IMR-90 (cell line): ENCODE measurements around the gene COLEC11. TPM values are rescaled to one million over a fixed set of nuclear protein-coding genes. Genes with fewer than 3 reads are reported as not detected.

Source experiments
- ATAC-seq: fragments of 200-7000 bp; cut with Tn5 transposase; 2 replicates; pipeline ENCODE4 v1.9.1; 2020; ENCODE audit warnings: low read depth, mild to moderate bottlenecking, moderate library complexity
- BruUV-seq: library from RNA; stranded (reverse); fragments of 400-500 nt; replicated peaks from 2 replicates; lab custom pipeline; 2021; lab: Mats Ljungman, UMichigan
- CTCF ChIA-PET: fragments of 300-600 bp; formaldehyde crosslinking; extraction: SDS; loops from one replicate; lab custom pipeline; 2021; ENCODE audit warnings: antibody characterized with exemption; lab: Yijun Ruan, JAX
- POLR2A ChIA-PET: fragments of 300-600 bp; sonication (Branson Sonifier 250); formaldehyde crosslinking; loops from one replicate; lab custom pipeline; 2022; ENCODE audit warnings: antibody characterized with exemption; ENCODE audit not compliant: unreplicated experiment; lab: Charles Lee
- DNase-seq: peaks from one replicate; pipeline ENCODE4 v3.0.0; 2013
- H2AFZ ChIP-seq: replicated peaks from 2 replicates; pipeline ENCODE3; 2013; ENCODE audit warnings: low read length, mild to moderate bottlenecking; ENCODE audit not compliant: poor library complexity
- H2AK5ac ChIP-seq: 2 replicates; pipeline ENCODE4 v1.6.1; 2013; ENCODE audit warnings: low read depth, low read length, inconsistent platforms
- H2AK9ac ChIP-seq: replicated peaks from 2 replicates; pipeline ENCODE3; 2013; ENCODE audit warnings: mild to moderate bottlenecking, low read depth, low read length, moderate library complexity; ENCODE audit not compliant: poor library complexity
- H2BK120ac ChIP-seq: 2 replicates; pipeline ENCODE4 v1.6.1; 2013; ENCODE audit warnings: low read depth, low read length, inconsistent platforms
- H2BK15ac ChIP-seq: 3 replicates; pipeline ENCODE4 v1.6.1; 2013; ENCODE audit warnings: low read depth, low read length, inconsistent platforms
- H2BK20ac ChIP-seq: 2 replicates; pipeline ENCODE4 v1.6.1; 2013; ENCODE audit warnings: low read depth, mild to moderate bottlenecking, inconsistent platforms, low read length, moderate library complexity
- H2BK5ac ChIP-seq: 2 replicates; pipeline ENCODE4 v1.6.1; 2013; ENCODE audit warnings: mild to moderate bottlenecking, low read depth, low read length, inconsistent platforms; ENCODE audit not compliant: poor library complexity, severe bottlenecking
- H3K14ac ChIP-seq: replicated peaks from 2 replicates; pipeline ENCODE4 v1.6.1; 2013; ENCODE audit warnings: low read depth, low read length, inconsistent platforms
- H3K18ac ChIP-seq: 2 replicates; pipeline ENCODE4 v1.6.1; 2013; ENCODE audit warnings: low read depth, low read length, control low read depth
- H3K23ac ChIP-seq: 2 replicates; pipeline ENCODE4 v1.6.1; 2013; ENCODE audit warnings: low read depth, low read length, inconsistent platforms
- H3K27ac ChIP-seq: 2 replicates; pipeline ENCODE4 v1.5.1; 2013; ENCODE audit warnings: mild to moderate bottlenecking, control low read depth, low read length; ENCODE audit not compliant: insufficient read depth
- H3K27me3 ChIP-seq: 2 replicates; pipeline ENCODE4 v1.6.1; 2013; ENCODE audit warnings: low read length; ENCODE audit not compliant: control insufficient read depth, insufficient read depth
- H3K36me3 ChIP-seq: 2 replicates; pipeline ENCODE4 v1.6.1; 2013; ENCODE audit warnings: low read length, mixed read lengths; ENCODE audit not compliant: control insufficient read depth, insufficient read depth
- H3K4ac ChIP-seq: 2 replicates; pipeline ENCODE4 v1.6.1; 2013; ENCODE audit warnings: low read depth, low read length, inconsistent platforms
- H3K4me1 ChIP-seq: 2 replicates; pipeline ENCODE4 v1.6.1; 2013; ENCODE audit warnings: low read length, mixed read lengths; ENCODE audit not compliant: control insufficient read depth, insufficient read depth
- H3K4me2 ChIP-seq: 2 replicates; pipeline ENCODE4 v1.6.1; 2013; ENCODE audit warnings: low read depth, mild to moderate bottlenecking, control low read depth, low read length, moderate library complexity
- H3K4me3 ChIP-seq: 2 replicates; pipeline ENCODE4 v1.5.1; 2013; ENCODE audit warnings: low read depth, mild to moderate bottlenecking, control low read depth, low read length, moderate library complexity; ENCODE audit not compliant: insufficient read depth
- H3K56ac ChIP-seq: 2 replicates; pipeline ENCODE4 v1.6.1; 2013; ENCODE audit warnings: low read length, inconsistent platforms; ENCODE audit not compliant: insufficient read depth; ENCODE audit errors: extremely low read depth
- H3K79me1 ChIP-seq, 2 experiments: 2 replicates each; pipeline ENCODE4 v1.6.1; 2013; ENCODE audit warnings: low read length in 2 of 2, inconsistent platforms in 1 of 2, low read depth in 1 of 2
- H3K9ac ChIP-seq: 2 replicates; pipeline ENCODE4 v1.6.1; 2013; ENCODE audit warnings: low read depth, low read length, control low read depth
- H3K9me1 ChIP-seq: 2 replicates; pipeline ENCODE4 v1.6.1; 2013; ENCODE audit warnings: low read length, inconsistent platforms; ENCODE audit not compliant: insufficient read depth
- H3K9me3 ChIP-seq: 2 replicates; pipeline ENCODE4 v1.6.1; 2013; ENCODE audit warnings: low read length; ENCODE audit not compliant: control insufficient read depth, insufficient read depth
- H4K20me1 ChIP-seq: 2 replicates; pipeline ENCODE4 v1.6.1; 2013; ENCODE audit warnings: low read length, inconsistent platforms; ENCODE audit not compliant: insufficient read depth
- H4K5ac ChIP-seq: 2 replicates; pipeline ENCODE4 v1.6.1; 2013; ENCODE audit warnings: mild to moderate bottlenecking, low read depth, low read length, control low read depth
- H4K8ac ChIP-seq, 2 experiments: 2 replicates each; pipeline ENCODE4 v1.6.1; 2013; ENCODE audit warnings: low read depth in 2 of 2, low read length in 2 of 2, control low read depth in 1 of 2, inconsistent platforms in 1 of 2
- H4K91ac ChIP-seq: 2 replicates; pipeline ENCODE4 v1.6.1; 2013; ENCODE audit warnings: low read depth, low read length, inconsistent platforms; ENCODE audit not compliant: insufficient read depth
- BHLHE40 ChIP-seq: fragments of 150-350 bp; IDR thresholded peaks from 2 replicates; pipeline ENCODE4 v1.6.1; 2016; ENCODE audit warnings: mild to moderate bottlenecking, low read depth, low read length
- ELK1 ChIP-seq: fragments of 150-350 bp; IDR thresholded peaks from 2 replicates; pipeline ENCODE4 v1.6.1; 2016; ENCODE audit warnings: low read depth, mild to moderate bottlenecking, low read length, moderate library complexity, borderline replicate concordance
- FOS ChIP-seq: fragments of 150-350 bp; IDR thresholded peaks from 2 replicates; pipeline ENCODE4 v1.6.1; 2016; ENCODE audit warnings: low read depth, low read length
- MXI1 ChIP-seq: IDR thresholded peaks from 2 replicates; pipeline ENCODE4 v1.6.1; 2012; ENCODE audit warnings: low read depth, mild to moderate bottlenecking, low read length, moderate library complexity, borderline replicate concordance
- NFE2L2 ChIP-seq: fragments of 150-350 bp; IDR thresholded peaks from 2 replicates; pipeline ENCODE4 v1.6.1; 2016; ENCODE audit warnings: low read depth, mild to moderate bottlenecking, low read length
- RFX5 ChIP-seq: IDR thresholded peaks from 2 replicates; pipeline ENCODE4 v1.8.0; 2012; ENCODE audit warnings: low read depth, mild to moderate bottlenecking, low read length, moderate library complexity
- WGBS, 2 experiments: methylation state at CpG; one replicate each; pipeline versions ENCODE4 v1.1.5 to v1.1.7; 2013; ENCODE audit warnings: missing lambda C conversion rate in 2 of 2; ENCODE audit not compliant: insufficient read length in 1 of 2; ENCODE audit errors: extremely low coverage in 2 of 2; 5-methylcytosine and 5-hydroxymethylcytosine counted together
- dilution Hi-C: fragments of 300-500 bp; cut with HindIII; formaldehyde crosslinking; loops from one replicate; pipeline ENCODE4 v1.14.3; 2018; ENCODE audit warnings: low sequenced_read_pairs; ENCODE audit not compliant: unreplicated experiment
- in situ Hi-C: fragments of 300-500 bp; cut with MboI; formaldehyde crosslinking; loops from 3 replicates; pipeline ENCODE4 v1.14.3; 2019; ENCODE audit warnings: low sequenced_read_pairs, inconsistent platforms, mixed read lengths
- intact Hi-C: fragments of 100-400 bp; cut with micrococcal nuclease; formaldehyde crosslinking; loops from 2 replicates; pipeline ENCODE4 v1.10.0; 2022
- polyA plus RNA-seq, 3 experiments: library from polyadenylated mRNA; depleted of rRNA; stranded (reverse); fragments of >200 nt; gene quantifications; 2 replicates each; pipeline ENCODE4 v1.2.3, GENCODE V29; 2012; ENCODE audit warnings: low replicate concordance in 1 of 3
- total RNA-seq: library from RNA; depleted of rRNA; stranded (reverse); fragments of >200 nt; gene quantifications from 2 replicates; pipeline ENCODE4 v1.2.3, GENCODE V29; 2012
- TF ChIP-seq, protein P1 (sequence below): fragments of 150-350 bp; IDR thresholded peaks from 2 replicates; pipeline ENCODE4 v1.6.1; 2017; ENCODE audit warnings: mild to moderate bottlenecking, antibody characterized with exemption, low read length, low read depth

The COLEC11 gene
- total and polyA plus RNA-seq, 2 of the 4 experiments (the other 2 are of a cell fraction) = under 0.01 to 0.24 TPM

GRCh38 chr2:3643371-3644245 is 48.7 kb downstream of the COLEC11 start:
- 89% methylated on average over 40 of the region's 48 CpGs; no CpG with 5 or more reads in 1 of the 2 experiments for WGBS, 2 experiments
- no peak for DNase-seq
- Histone ChIP-seq H2AK9ac (no peak overlapping the region), H3K27ac (no peak overlapping the region), H2BK120ac (no peak overlapping the region), H3K9me3 (no peaks in the 10 kb centered on the region), H2AK5ac (no peak overlapping the region), H2BK15ac (no peak overlapping the region), H3K9ac (no peak overlapping the region), H3K27me3 (no peaks in the 10 kb centered on the region; the same call in 1 of the 2 replicates), H3K4ac (no peak overlapping the region), H3K4me3 (no peak overlapping the region), H4K5ac (no peak overlapping the region), H3K23ac (no peak overlapping the region), H3K18ac (no peak overlapping the region), H3K4me1 (no peaks in the 10 kb centered on the region), H3K56ac (no peak overlapping the region), H2BK5ac (no peak overlapping the region), H4K8ac (no peak overlapping the region), H2AFZ (no peak overlapping the region), H3K9me1 (no peaks in the 10 kb centered on the region), H2BK20ac (no peak overlapping the region), H3K14ac (no peak overlapping the region), H3K36me3 (no peaks in the 10 kb centered on the region), H4K20me1 (no peaks in the 10 kb centered on the region), H4K91ac (no peak overlapping the region), H3K79me1 (no peaks in the 10 kb centered on the region), H3K4me2 (no peak overlapping the region)
- dilution Hi-C loops = no loop called here
- intact Hi-C loops = no loop called here
- TF ChIP-seq MXI1 (no peak), ELK1 (no peak), RFX5 (no peak), BHLHE40 (no peak), NFE2L2 (no peak), FOS (no peak)
- TF ChIP-seq, protein P1, sequence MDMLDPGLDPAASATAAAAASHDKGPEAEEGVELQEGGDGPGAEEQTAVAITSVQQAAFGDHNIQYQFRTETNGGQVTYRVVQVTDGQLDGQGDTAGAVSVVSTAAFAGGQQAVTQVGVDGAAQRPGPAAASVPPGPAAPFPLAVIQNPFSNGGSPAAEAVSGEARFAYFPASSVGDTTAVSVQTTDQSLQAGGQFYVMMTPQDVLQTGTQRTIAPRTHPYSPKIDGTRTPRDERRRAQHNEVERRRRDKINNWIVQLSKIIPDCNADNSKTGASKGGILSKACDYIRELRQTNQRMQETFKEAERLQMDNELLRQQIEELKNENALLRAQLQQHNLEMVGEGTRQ = no peak
- BruUV-seq = no TSS peak
- POLR2A ChIA-PET = no interaction called here
- in situ Hi-C loops = loop anchor here (10.0 kb wide), 1 partner anchor 219 kb away; no protein-coding TSS in a partner anchor
- CTCF ChIA-PET = interaction anchor here (0.8 kb wide), 1 partner anchor 219 kb away, joined by 3 read pairs; no protein-coding TSS in a partner anchor
- no peak for ATAC-seq
